Activated B cell treated with CpG ODN at 0.5 μM for 24 hours (primary cell): Measurements from ENCODE around the gene CALHM2. TPM values are rescaled to one million over a fixed set of nuclear protein-coding genes. Genes with fewer than 3 reads are reported as not detected.

Experiments used
- ATAC-seq: fragments of 200-7000 bp; cut with Tn5 transposase; one replicate; pipeline ENCODE4 v1.10.0; 2021; ENCODE audit warnings: low read depth, mild to moderate bottlenecking, moderate library complexity
- CTCF ChIA-PET: fragments of 350-600 bp; sonication (Branson Sonifier 250); formaldehyde crosslinking; loops from one replicate; lab custom pipeline; 2021; ENCODE audit warnings: antibody characterized with exemption; lab: Charles Lee
- POLR2A ChIA-PET: fragments of 350-600 bp; sonication (Branson Sonifier 250); formaldehyde crosslinking; loops from one replicate; lab custom pipeline; 2021; ENCODE audit warnings: antibody characterized with exemption; lab: Charles Lee
- DNase-seq: peaks from one replicate; pipeline ENCODE4 v3.0.0; 2022
- H3K27ac Mint-ChIP-seq: one replicate; pipeline ENCODE4 v1.8.0; 2020; ENCODE audit warnings: mixed read lengths
- H3K27me3 Mint-ChIP-seq: one replicate; pipeline ENCODE4 v1.8.0; 2021; ENCODE audit warnings: mixed read lengths
- H3K36me3 Mint-ChIP-seq: one replicate; pipeline ENCODE4 v1.8.0; 2021; ENCODE audit warnings: low read depth, mixed read lengths
- H3K4me1 Mint-ChIP-seq: one replicate; pipeline ENCODE4 v1.8.0; 2021; ENCODE audit warnings: mixed read lengths
- H3K4me3 Mint-ChIP-seq: one replicate; pipeline ENCODE4 v1.8.0; 2020; ENCODE audit warnings: mild to moderate bottlenecking, mixed read lengths
- H3K9me3 Mint-ChIP-seq: one replicate; pipeline ENCODE4 v1.8.0; 2020; ENCODE audit warnings: mixed read lengths
- intact Hi-C: fragments of 100-400 bp; cut with micrococcal nuclease; formaldehyde crosslinking; loops from one replicate; pipeline ENCODE4 v1.15.1; 2024
- total RNA-seq: library from RNA; stranded (reverse); gene quantifications from 2 replicates; pipeline ENCODE4 v1.2.3, GENCODE V29; 2022
- TF ChIP-seq, protein P1 (sequence below): fragments of 200-600 bp; IDR thresholded peaks from one replicate; pipeline ENCODE4 v1.8.0; 2022; ENCODE audit warnings: antibody characterized with exemption, mild to moderate bottlenecking

CALHM2 gene
- total RNA-seq, 1 donor from 2014 or later = 17.5 TPM

DNA sequence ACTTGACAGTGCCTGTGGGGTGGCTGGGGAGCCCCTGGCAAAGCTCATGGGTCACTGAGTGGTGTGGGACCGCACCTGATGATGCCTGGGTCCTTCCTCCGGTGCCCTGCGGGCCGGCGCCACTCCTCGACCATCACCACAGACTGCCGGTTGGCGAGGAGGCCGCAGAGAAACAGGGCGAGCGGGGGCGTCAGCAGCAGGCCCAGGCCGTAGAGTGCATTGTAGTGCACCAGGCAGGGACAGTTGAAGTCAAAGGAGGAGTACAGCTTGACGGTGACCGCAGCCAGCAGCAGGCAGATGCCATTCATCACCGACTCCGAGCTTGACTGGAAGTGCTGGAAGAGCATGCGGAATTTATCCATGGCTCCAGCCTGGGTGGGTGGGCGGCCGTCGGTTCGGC lies 26.5 kb upstream of the CALHM2 start:
- H3K27me3 Mint-ChIP-seq = no peaks in the 10 kb centered on the region
- ChIA-PET CTCF (interaction anchor here (3.3 to 4.7 kb wide), 2 partner anchors 62 kb away, joined by 24 to 28 read pairs; no protein-coding TSS in a partner anchor), POLR2A (no interaction called here)
- no peak overlapping the region for H3K4me3 Mint-ChIP-seq
- intact Hi-C loops = loop anchor here (10.0 kb wide), 1 partner anchor 834 kb away; the partner anchor contains the start of gene TRIM8
- TF ChIP-seq, protein P1, sequence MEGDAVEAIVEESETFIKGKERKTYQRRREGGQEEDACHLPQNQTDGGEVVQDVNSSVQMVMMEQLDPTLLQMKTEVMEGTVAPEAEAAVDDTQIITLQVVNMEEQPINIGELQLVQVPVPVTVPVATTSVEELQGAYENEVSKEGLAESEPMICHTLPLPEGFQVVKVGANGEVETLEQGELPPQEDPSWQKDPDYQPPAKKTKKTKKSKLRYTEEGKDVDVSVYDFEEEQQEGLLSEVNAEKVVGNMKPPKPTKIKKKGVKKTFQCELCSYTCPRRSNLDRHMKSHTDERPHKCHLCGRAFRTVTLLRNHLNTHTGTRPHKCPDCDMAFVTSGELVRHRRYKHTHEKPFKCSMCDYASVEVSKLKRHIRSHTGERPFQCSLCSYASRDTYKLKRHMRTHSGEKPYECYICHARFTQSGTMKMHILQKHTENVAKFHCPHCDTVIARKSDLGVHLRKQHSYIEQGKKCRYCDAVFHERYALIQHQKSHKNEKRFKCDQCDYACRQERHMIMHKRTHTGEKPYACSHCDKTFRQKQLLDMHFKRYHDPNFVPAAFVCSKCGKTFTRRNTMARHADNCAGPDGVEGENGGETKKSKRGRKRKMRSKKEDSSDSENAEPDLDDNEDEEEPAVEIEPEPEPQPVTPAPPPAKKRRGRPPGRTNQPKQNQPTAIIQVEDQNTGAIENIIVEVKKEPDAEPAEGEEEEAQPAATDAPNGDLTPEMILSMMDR = no peak
- H3K9me3 Mint-ChIP-seq = no peaks in the 10 kb centered on the region
- ATAC-seq (no peak), DNase-seq (no peak)
- H3K27ac Mint-ChIP-seq = no peak overlapping the region
- H3K36me3 Mint-ChIP-seq = no peaks in the 10 kb centered on the region
- peaks cover 9% of the 10 kb centered on the region for H3K4me1 Mint-ChIP-seq

DNA sequence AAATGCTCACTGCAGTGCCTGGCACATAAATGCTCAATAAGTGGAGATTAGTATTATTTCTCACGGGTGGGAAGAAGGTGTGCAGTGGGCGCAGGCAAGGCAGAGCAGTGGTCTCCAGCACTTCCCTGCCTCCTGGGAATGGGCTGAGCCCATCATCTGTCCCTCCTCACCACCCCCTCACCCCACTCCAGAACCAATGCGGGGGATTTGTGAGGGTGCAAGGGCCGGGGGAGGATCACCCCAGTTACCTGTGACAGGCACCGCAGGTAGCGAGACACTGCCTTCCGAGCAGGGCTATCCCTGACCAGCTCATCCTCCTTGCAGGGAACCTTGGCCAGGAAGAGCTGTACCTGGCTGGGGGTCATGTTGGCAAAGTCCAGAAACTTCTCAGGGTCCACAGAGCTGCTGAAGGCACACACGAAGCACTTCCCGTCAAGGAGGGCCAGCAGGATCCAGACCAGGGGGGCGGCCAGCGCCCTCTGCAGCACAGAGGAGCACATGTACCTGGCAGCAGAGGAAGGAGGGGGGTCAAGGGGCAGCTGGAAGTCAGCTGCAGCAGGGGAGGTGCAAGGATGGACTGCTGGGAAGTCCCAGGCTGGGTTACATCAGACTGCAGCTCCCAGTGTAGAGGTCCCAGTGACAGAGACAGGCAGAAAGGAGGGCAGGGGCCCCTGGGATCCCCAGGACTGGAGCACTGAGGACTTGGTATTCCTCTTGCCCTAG lies 24.0 kb upstream of the CALHM2 start:
- ATAC-seq (no peak), DNase-seq (no peak)
- H3K4me3 Mint-ChIP-seq = no peak overlapping the region
- no peak overlapping the region for H3K27ac Mint-ChIP-seq
- H3K9me3 Mint-ChIP-seq = no peaks in the 10 kb centered on the region
- ChIA-PET POLR2A (interaction anchor here (0.5 to 1.1 kb wide), 2 partner anchors 22 to 25 kb away, joined by 3 to 4 read pairs; partner anchors contain the start of gene CALHM2), CTCF (interaction anchor here (1.2 to 4.7 kb wide), 4 partner anchors 9 to 60 kb away, joined by 3 to 24 read pairs (median 14); partner anchors contain the start of gene CALHM2)
- H3K4me1 Mint-ChIP-seq = peaks cover 26% of the 10 kb centered on the region
- intact Hi-C loops = loop anchor here (10.0 kb wide), 1 partner anchor 831 kb away; the partner anchor contains the start of gene TRIM8
- no peaks in the 10 kb centered on the region for H3K36me3 Mint-ChIP-seq
- no peaks in the 10 kb centered on the region for H3K27me3 Mint-ChIP-seq
- TF ChIP-seq, protein P1 = no peak

DNA sequence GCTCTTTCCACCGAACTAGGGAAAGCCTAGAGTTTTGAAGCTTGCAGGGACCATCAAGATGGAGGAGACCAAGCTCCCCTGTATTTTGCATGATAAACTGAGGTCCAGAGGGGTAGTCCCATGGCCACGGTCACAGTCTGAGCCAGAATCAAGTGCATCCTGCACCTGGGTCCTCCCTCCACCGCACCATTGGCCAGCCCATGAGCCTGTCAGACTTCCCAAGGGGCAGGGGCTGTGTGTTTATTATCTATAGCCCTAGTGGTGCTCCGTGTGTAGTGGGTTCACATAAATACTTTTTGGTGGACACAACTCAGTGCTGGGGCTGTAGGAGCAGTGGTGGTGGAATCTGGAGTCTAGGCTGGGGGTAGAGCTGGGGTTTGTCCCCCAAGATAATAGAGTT lies 23.3 kb upstream of the CALHM2 start:
- Mint-ChIP-seq H3K4me1 (peaks cover 33% of the 10 kb centered on the region), H3K27me3 (no peaks in the 10 kb centered on the region), H3K9me3 (no peaks in the 10 kb centered on the region), H3K27ac (no peak overlapping the region), H3K36me3 (no peaks in the 10 kb centered on the region), H3K4me3 (no peak overlapping the region)
- TF ChIP-seq, protein P1 = no peak
- POLR2A ChIA-PET = interaction anchor here (1.0 kb wide), 1 partner anchor 16 kb away, joined by 3 read pairs; no protein-coding TSS in a partner anchor
- intact Hi-C loops = loop anchor here (10.0 kb wide), 1 partner anchor 831 kb away; the partner anchor contains the start of gene TRIM8
- ATAC-seq = no peak
- no peak for DNase-seq
- CTCF ChIA-PET = interaction anchor here (1.1 to 4.7 kb wide), 3 partner anchors 8 to 59 kb away, joined by 3 to 24 read pairs (median 19); partner anchors contain the start of gene CALHM2

DNA sequence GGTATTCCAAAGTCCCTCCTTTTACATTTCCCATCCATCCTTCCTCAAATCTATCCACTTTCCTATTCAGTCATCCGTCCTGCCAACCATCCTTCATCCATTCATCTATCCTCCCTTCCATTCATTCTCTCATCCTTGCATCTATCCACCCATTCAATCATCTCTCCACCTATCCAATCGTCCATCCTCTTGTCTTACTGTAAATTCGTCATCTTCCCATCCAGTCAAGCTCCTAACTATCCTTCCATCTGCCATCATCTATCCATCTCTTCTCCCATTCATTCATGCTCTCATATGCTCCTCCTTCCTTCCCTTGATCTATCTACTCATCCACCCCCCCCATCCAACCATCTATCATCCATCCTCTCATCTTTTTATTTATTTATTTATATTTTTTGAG lies 21.9 kb upstream of the CALHM2 start:
- Mint-ChIP-seq H3K9me3 (no peaks in the 10 kb centered on the region), H3K4me3 (no peak overlapping the region), H3K36me3 (no peaks in the 10 kb centered on the region), H3K27me3 (no peaks in the 10 kb centered on the region), H3K27ac (peak overlapping the region; percentile 5), H3K4me1 (peaks cover 45% of the 10 kb centered on the region)
- ATAC-seq = no peak
- ChIA-PET CTCF (interaction anchor here (0.8 to 4.7 kb wide), 2 partner anchors 12 to 58 kb away, joined by 3 to 24 read pairs; no protein-coding TSS in a partner anchor), POLR2A (no interaction called here)
- TF ChIP-seq, protein P1 = no peak
- no peak for DNase-seq
- intact Hi-C loops = loop anchor here (5.0 to 10.0 kb wide), 3 partner anchors 37 to 829 kb away; partner anchors contain the start of genes STN1 and TRIM8

DNA sequence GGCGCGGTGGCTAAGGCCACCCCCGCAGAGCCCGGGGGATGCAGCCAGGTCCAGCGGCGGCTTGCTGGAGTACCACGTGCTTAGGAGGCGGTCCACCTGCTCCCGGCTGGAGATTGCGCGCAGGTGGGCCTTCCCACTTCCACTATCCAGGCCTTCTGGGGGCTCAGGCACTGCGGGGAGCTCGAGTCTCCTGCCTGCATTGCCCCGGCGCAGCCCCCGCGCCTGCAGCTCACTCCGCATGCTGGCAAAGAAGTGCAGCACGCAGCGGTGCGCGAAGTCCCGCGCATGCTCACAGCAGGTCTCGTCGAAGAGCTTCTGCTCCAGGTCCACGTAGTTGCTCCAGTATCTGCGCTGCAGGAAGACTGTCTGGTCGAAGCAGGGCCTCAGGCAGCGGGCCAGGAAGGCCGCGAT lies 21.1 kb upstream of the CALHM2 start:
- TF ChIP-seq, protein P1 = no peak
- no peak overlapping the region for H3K4me3 Mint-ChIP-seq
- intact Hi-C loops = loop anchor here (5.0 to 10.0 kb wide), 3 partner anchors 36 to 828 kb away; partner anchors contain the start of genes STN1 and TRIM8
- ChIA-PET CTCF (no interaction called here), POLR2A (interaction anchor here (4.4 kb wide), 1 partner anchor 20 kb away, joined by 58 read pairs; the partner anchor contains the start of gene CALHM2)
- DNase-seq = no peak
- peaks cover 53% of the 10 kb centered on the region for H3K4me1 Mint-ChIP-seq
- no peaks in the 10 kb centered on the region for H3K27me3 Mint-ChIP-seq
- H3K27ac Mint-ChIP-seq = no peak overlapping the region
- no peaks in the 10 kb centered on the region for H3K36me3 Mint-ChIP-seq
- no peak for ATAC-seq
- H3K9me3 Mint-ChIP-seq = no peaks in the 10 kb centered on the region
